Mesendoderm (in vitro differentiated cells): ENCODE data around the gene GAB2. TPM values are rescaled to one million over a fixed set of nuclear protein-coding genes. Genes with fewer than 3 reads are reported as not detected.
"Not testable (repeated sequence)": the region's sequence is repeated elsewhere in the genome, so short reads cannot be mapped to it uniquely, and the experiment has no call there.

ENCODE experiments used
- DNase-seq: peaks from one replicate; pipeline ENCODE4 v3.0.0; 2013
- H2AK5ac ChIP-seq: 2 replicates; pipeline ENCODE4 v1.6.1; 2013; ENCODE audit warnings: low read length, inconsistent platforms
- H2BK120ac ChIP-seq: 2 replicates; pipeline ENCODE4 v1.6.1; 2013; ENCODE audit warnings: low read depth, mild to moderate bottlenecking, low read length, moderate library complexity, mixed read lengths
- H2BK15ac ChIP-seq: replicated peaks from 2 replicates; pipeline ENCODE4 v1.6.1; 2013; ENCODE audit warnings: low read depth, mild to moderate bottlenecking, moderate library complexity
- H2BK5ac ChIP-seq: 2 replicates; pipeline ENCODE4 v1.6.1; 2013; ENCODE audit warnings: low read length, inconsistent platforms
- H3K18ac ChIP-seq: 2 replicates; pipeline ENCODE4 v1.6.1; 2013; ENCODE audit warnings: mild to moderate bottlenecking, low read length, mixed read lengths
- H3K23ac ChIP-seq: one replicate; pipeline ENCODE4 v1.6.1; 2013; ENCODE audit warnings: low read length
- H3K27ac ChIP-seq: 2 replicates; pipeline ENCODE4 v1.5.1; 2013; ENCODE audit warnings: low read depth, mild to moderate bottlenecking, inconsistent platforms, low read length, moderate library complexity
- H3K27me3 ChIP-seq: 2 replicates; pipeline ENCODE4 v1.6.1; 2013; ENCODE audit warnings: low read length, control low read depth, mild to moderate bottlenecking, inconsistent platforms; ENCODE audit not compliant: insufficient read depth, poor library complexity
- H3K36me3 ChIP-seq: 2 replicates; pipeline ENCODE4 v1.6.1; 2013; ENCODE audit warnings: low read length, inconsistent platforms; ENCODE audit not compliant: control insufficient read depth, insufficient read depth
- H3K4ac ChIP-seq: one replicate; pipeline ENCODE4 v1.6.1; 2013; ENCODE audit warnings: low read depth, mild to moderate bottlenecking, low read length, moderate library complexity
- H3K4me1 ChIP-seq: 2 replicates; pipeline ENCODE4 v1.6.1; 2013; ENCODE audit warnings: low read depth, low read length, inconsistent platforms; ENCODE audit not compliant: control insufficient read depth
- H3K4me2 ChIP-seq: 2 replicates; pipeline ENCODE4 v1.6.1; 2013; ENCODE audit warnings: low read length
- H3K4me3 ChIP-seq: 2 replicates; pipeline ENCODE4 v1.5.1; 2013; ENCODE audit warnings: mild to moderate bottlenecking, low read length
- H3K56ac ChIP-seq: one replicate; pipeline ENCODE4 v1.6.1; 2013; ENCODE audit warnings: low read length
- H3K79me1 ChIP-seq: 2 replicates; pipeline ENCODE4 v1.6.1; 2013; ENCODE audit warnings: low read length, inconsistent platforms
- H3K79me2 ChIP-seq: 2 replicates; pipeline ENCODE4 v1.6.1; 2013; ENCODE audit warnings: mild to moderate bottlenecking, low read length; ENCODE audit not compliant: control insufficient read depth, insufficient read depth
- H3K9ac ChIP-seq: 2 replicates; pipeline ENCODE4 v1.6.1; 2013; ENCODE audit warnings: low read length, inconsistent platforms
- H4K5ac ChIP-seq: one replicate; pipeline ENCODE4 v1.6.1; 2013; ENCODE audit warnings: low read length
- H4K8ac ChIP-seq: one replicate; pipeline ENCODE4 v1.6.1; 2013; ENCODE audit warnings: low read depth, mild to moderate bottlenecking, control low read depth, low read length, moderate library complexity
- WGBS: extraction: QIAGEN DNeasy Blood & Tissue Kit; methylation state at CpG from one replicate; pipeline ENCODE4 v1.1.7; 2013; ENCODE audit warnings: low lambda C conversion rate, missing lambda C conversion rate; ENCODE audit not compliant: insufficient coverage; ENCODE audit errors: extremely low coverage; 5-methylcytosine and 5-hydroxymethylcytosine counted together
- polyA plus RNA-seq, 2 experiments: library from polyadenylated mRNA; stranded (reverse); fragments of 200-250 nt; gene quantifications; one replicate each; pipeline ENCODE4 v1.2.3, GENCODE V29; 2013

GAB2 gene
- polyA plus RNA-seq (2013, experiment 1 of 2), result 3.9 TPM
- 4.2 TPM for polyA plus RNA-seq (2013, experiment 2 of 2)

- Histone ChIP-seq H3K27me3 (no peaks in the 10 kb centered on the region), H3K79me1 (peaks cover 2% of the 10 kb centered on the region), H2BK5ac (no peak within 1 kb of the TSS), H4K5ac (no peak within 1 kb of the TSS), H3K4me2 (peak within 1 kb of the TSS; percentile 89), H2AK5ac (no peak within 1 kb of the TSS), H3K4me3 (peak within 1 kb of the TSS; percentile 55), H2BK120ac (peak within 1 kb of the TSS; percentile 16), H3K4ac (peak within 1 kb of the TSS; percentile 76), H3K36me3 (no peaks in the 10 kb centered on the region), H3K18ac (peak within 1 kb of the TSS; percentile 91), H3K23ac (no peak within 1 kb of the TSS), H3K79me2 (peaks cover 1% of the 10 kb centered on the region), H2BK15ac (no peak within 1 kb of the TSS), H3K27ac (peak within 1 kb of the TSS; percentile 84), H3K56ac (peak within 1 kb of the TSS; percentile 90), H4K8ac (no peak within 1 kb of the TSS), H3K4me1 (peaks cover 3% of the 10 kb centered on the region), H3K9ac (peak within 1 kb of the TSS; percentile 81)
- DNase-seq, result no peak
- no CpG with 5 or more reads among the region's 93 CpGs for WGBS
These were observed at the start of gene GAB2 for GRCh38 chr11:78417175-78417887. Gene GAB2 (minus strand): TSS chr11:78417820. CDS start chr11:78417720, 100 bp downstream.

GRCh38 chr11:78467370-78467769, 49.8 kb upstream of the GAB2 start:
- no peak overlapping the region for H3K18ac ChIP-seq
- H2BK5ac ChIP-seq, result no peak overlapping the region
- no CpG with 5 or more reads among the region's 2 CpGs for WGBS
- H4K5ac ChIP-seq, result no peak overlapping the region
- no peak overlapping the region for H3K27ac ChIP-seq
- no peaks in the 10 kb centered on the region for H3K4me1 ChIP-seq
- H3K23ac ChIP-seq, result no peak overlapping the region
- no peak for DNase-seq
- H3K79me2 ChIP-seq, result no peaks in the 10 kb centered on the region
- no peak overlapping the region for H3K4me3 ChIP-seq
- no peak overlapping the region for H3K56ac ChIP-seq
- H4K8ac ChIP-seq, result no peak overlapping the region
- H3K79me1 ChIP-seq, result no peaks in the 10 kb centered on the region
- H2BK120ac ChIP-seq, result no peak overlapping the region
- H2AK5ac ChIP-seq, result no peak overlapping the region
- H3K36me3 ChIP-seq, result no peaks in the 10 kb centered on the region
- no peak overlapping the region for H2BK15ac ChIP-seq
- H3K4me2 ChIP-seq, result no peak overlapping the region
- H3K4ac ChIP-seq, result no peak overlapping the region
- H3K9ac ChIP-seq, result no peak overlapping the region
- no peaks in the 10 kb centered on the region for H3K27me3 ChIP-seq

- H2BK5ac ChIP-seq, result no peak overlapping the region
- no CpG with 5 or more reads among the region's 19 CpGs for WGBS
- H3K4ac ChIP-seq, result no peak overlapping the region
- H3K23ac ChIP-seq, result no peak overlapping the region
- H3K56ac ChIP-seq, result no peak overlapping the region
- H3K4me3 ChIP-seq, result no peak overlapping the region
- no peak overlapping the region for H2BK120ac ChIP-seq
- H3K9ac ChIP-seq, result no peak overlapping the region
- no peak overlapping the region for H2BK15ac ChIP-seq
- H2AK5ac ChIP-seq, result no peak overlapping the region
- H3K4me2 ChIP-seq, result no peak overlapping the region
- H4K5ac ChIP-seq, result no peak overlapping the region
- no peaks in the 10 kb centered on the region for H3K27me3 ChIP-seq
- H3K4me1 ChIP-seq, result no peaks in the 10 kb centered on the region
- no peak for DNase-seq
- H4K8ac ChIP-seq, result no peak overlapping the region
- no peaks in the 10 kb centered on the region for H3K79me1 ChIP-seq
- no peak overlapping the region for H3K18ac ChIP-seq
- no peaks in the 10 kb centered on the region for H3K79me2 ChIP-seq
- no peaks in the 10 kb centered on the region for H3K36me3 ChIP-seq
- no peak overlapping the region for H3K27ac ChIP-seq
These were observed 47.7 kb upstream of the GAB2 start for GRCh38 chr11:78465169-78465942.

- not testable (repeated sequence) for H2BK15ac ChIP-seq, H3K23ac ChIP-seq, H3K4me3 ChIP-seq, H3K18ac ChIP-seq, H3K27ac ChIP-seq, H2BK5ac ChIP-seq, H3K9ac ChIP-seq, H3K4ac ChIP-seq, H3K4me2 ChIP-seq, H3K4me1 ChIP-seq, H3K79me2 ChIP-seq, H3K36me3 ChIP-seq, H3K27me3 ChIP-seq, H4K5ac ChIP-seq, H4K8ac ChIP-seq, DNase-seq, H2AK5ac ChIP-seq, H3K56ac ChIP-seq, H2BK120ac ChIP-seq, H3K79me1 ChIP-seq
- WGBS, result no CpG with 5 or more reads among the region's 14 CpGs
These were observed 47.2 kb upstream of the GAB2 start for GRCh38 chr11:78464787-78465168.

GRCh38 chr11:78460471-78460870, 42.9 kb upstream of the GAB2 start:
- no peaks in the 10 kb centered on the region for H3K36me3 ChIP-seq
- no peak overlapping the region for H4K8ac ChIP-seq
- H3K18ac ChIP-seq, result no peak overlapping the region
- no peak overlapping the region for H3K23ac ChIP-seq
- H3K56ac ChIP-seq, result no peak overlapping the region
- peak; percentile 18 for DNase-seq
- no peak overlapping the region for H2BK15ac ChIP-seq
- H2AK5ac ChIP-seq, result no peak overlapping the region
- no peak overlapping the region for H3K4me2 ChIP-seq
- H3K4me3 ChIP-seq, result no peak overlapping the region
- H3K27me3 ChIP-seq, result no peaks in the 10 kb centered on the region
- H3K27ac ChIP-seq, result no peak overlapping the region
- 100% methylated on average over 1 of the region's 1 CpG for whole genome bisulfite sequencing
- no peak overlapping the region for H2BK5ac ChIP-seq
- H3K79me2 ChIP-seq, result no peaks in the 10 kb centered on the region
- H2BK120ac ChIP-seq, result no peak overlapping the region
- H3K79me1 ChIP-seq, result no peaks in the 10 kb centered on the region
- no peak overlapping the region for H3K9ac ChIP-seq
- no peaks in the 10 kb centered on the region for H3K4me1 ChIP-seq
- H4K5ac ChIP-seq, result no peak overlapping the region
- no peak overlapping the region for H3K4ac ChIP-seq
